Measurements from ENCODE around the gene RETREG1.

RETREG1 gene

GRCh38 chr5:16644301-16644889 lies 27.6 kb upstream of the RETREG1 start:
- Histone ChIP-seq H3K9me3 (replicated peaks in 1 of 2; ENCODE audit: control insufficient read depth in 2 of 2, insufficient read depth in 1 of 2, low read depth in 1 of 2, low read length in 2 of 2) (no peaks in the 10 kb centered on the region), H3K36me3 (replicated peaks in 1 of 2; ENCODE audit: control insufficient read depth in 2 of 2, insufficient read depth in 2 of 2, low read length in 2 of 2) (no peaks in the 10 kb centered on the region), H4K8ac (ENCODE audit: low read depth, low read length) (no peak overlapping the region), H3K18ac (ENCODE audit: low read length) (no peak overlapping the region), H3K14ac (ENCODE audit: low read length) (no peak overlapping the region), H2BK120ac (ENCODE audit: low read depth, low read length) (peak overlapping the region; percentile 81), H2AFZ (ENCODE audit: low read length) (no peak overlapping the region), H3K4me3 (ENCODE audit: low read length in 2 of 2) (no peak overlapping the region), H4K91ac (ENCODE audit: low read depth, low read length, poor library complexity) (no peak overlapping the region), H2BK12ac (ENCODE audit: low read length) (no peak overlapping the region), H2BK5ac (ENCODE audit: low read length) (no peak overlapping the region), H3K4me1 (ENCODE audit: control insufficient read depth in 2 of 2, insufficient read depth in 1 of 2, low read depth in 1 of 2, low read length in 2 of 2) (peaks cover 0 to 7% of the 10 kb centered on the region in 2 donors), H2BK15ac (ENCODE audit: low read length) (no peak overlapping the region), H3K9ac (ENCODE audit: low read depth, low read length, poor library complexity) (no peak overlapping the region), H3K23ac (ENCODE audit: low read depth, low read length, poor library complexity) (no peak overlapping the region), H2AK5ac (ENCODE audit: low read depth, low read length) (no peak overlapping the region), H3K27ac (replicated peaks; ENCODE audit: low read length) (no peak overlapping the region), H3K4me2 (ENCODE audit: insufficient read depth, low read length, poor library complexity, severe bottlenecking) (no peak overlapping the region), H3K79me1 (ENCODE audit: low read depth, low read length) (no peaks in the 10 kb centered on the region), H3K27me3 (ENCODE audit: control insufficient read depth in 3 of 3, insufficient read depth in 3 of 3, low read depth in 1 of 3, low read length in 3 of 3) (no peaks in the 10 kb centered on the region), H3K4ac (ENCODE audit: low read length) (no peak overlapping the region)
- no CpG with 5 or more reads among the region's 11 CpGs for WGBS, 2 donors (ENCODE audit: extremely low coverage in 2 of 2, insufficient read length in 2 of 2, insufficient replicate concordance in 1 of 2)
- no peak for DNase-seq (ENCODE audit: low spot score)

- peak overlapping the region; percentile 26 for H4K8ac ChIP-seq (ENCODE audit: low read depth, low read length)
- DNase-seq (ENCODE audit: low spot score), result no peak
- no peak overlapping the region for H2AK5ac ChIP-seq (ENCODE audit: low read depth, low read length)
- no peak overlapping the region for H3K23ac ChIP-seq (ENCODE audit: low read depth, low read length, poor library complexity)
- no peak overlapping the region for H2BK15ac ChIP-seq (ENCODE audit: low read length)
- no CpG with 5 or more reads among the region's 2 CpGs for WGBS, 2 donors (ENCODE audit: extremely low coverage in 2 of 2, insufficient read length in 2 of 2, insufficient replicate concordance in 1 of 2)
- H4K91ac ChIP-seq (ENCODE audit: low read depth, low read length, poor library complexity), result no peak overlapping the region
- H2BK5ac ChIP-seq (ENCODE audit: low read length), result no peak overlapping the region
- peak overlapping the region; percentile 14 for H2BK12ac ChIP-seq (ENCODE audit: low read length)
- H3K4me1 ChIP-seq (ENCODE audit: control insufficient read depth in 2 of 2, insufficient read depth in 1 of 2, low read depth in 1 of 2, low read length in 2 of 2), result peaks cover 0 to 7% of the 10 kb centered on the region in 2 donors
- no peak overlapping the region for H3K4me2 ChIP-seq (ENCODE audit: insufficient read depth, low read length, poor library complexity, severe bottlenecking)
- H3K18ac ChIP-seq (ENCODE audit: low read length), result no peak overlapping the region
- no peaks in the 10 kb centered on the region for H3K36me3 ChIP-seq (replicated peaks in 1 of 2; ENCODE audit: control insufficient read depth in 2 of 2, insufficient read depth in 2 of 2, low read length in 2 of 2)
- no peak overlapping the region for H3K4ac ChIP-seq (ENCODE audit: low read length)
- H3K27ac ChIP-seq (replicated peaks; ENCODE audit: low read length), result no peak overlapping the region
- no peak overlapping the region for H2BK120ac ChIP-seq (ENCODE audit: low read depth, low read length)
- no peaks in the 10 kb centered on the region for H3K27me3 ChIP-seq (ENCODE audit: control insufficient read depth in 3 of 3, insufficient read depth in 3 of 3, low read depth in 1 of 3, low read length in 3 of 3)
- no peak overlapping the region for H3K14ac ChIP-seq (ENCODE audit: low read length)
- no peak overlapping the region for H2AFZ ChIP-seq (ENCODE audit: low read length)
- H3K9me3 ChIP-seq (replicated peaks in 1 of 2; ENCODE audit: control insufficient read depth in 2 of 2, insufficient read depth in 1 of 2, low read depth in 1 of 2, low read length in 2 of 2), result peaks cover 0 to 2% of the 10 kb centered on the region in 2 donors
- H3K9ac ChIP-seq (ENCODE audit: low read depth, low read length, poor library complexity), result no peak overlapping the region
- no peak overlapping the region for H3K4me3 ChIP-seq (ENCODE audit: low read length in 2 of 2)
- H3K79me1 ChIP-seq (ENCODE audit: low read depth, low read length), result no peaks in the 10 kb centered on the region
Observed at GRCh38 chr5:16642867-16643266, 26.1 kb upstream of the RETREG1 start.

GRCh38 chr5:16639206-16639605 lies 22.4 kb upstream of the RETREG1 start:
- Histone ChIP-seq H3K79me1 (ENCODE audit: low read depth, low read length) (no peaks in the 10 kb centered on the region), H2BK15ac (ENCODE audit: low read length) (no peak overlapping the region), H3K18ac (ENCODE audit: low read length) (no peak overlapping the region), H4K8ac (ENCODE audit: low read depth, low read length) (no peak overlapping the region), H4K91ac (ENCODE audit: low read depth, low read length, poor library complexity) (no peak overlapping the region), H2AFZ (ENCODE audit: low read length) (no peak overlapping the region), H3K23ac (ENCODE audit: low read depth, low read length, poor library complexity) (no peak overlapping the region), H3K9me3 (replicated peaks in 1 of 2; ENCODE audit: control insufficient read depth in 2 of 2, insufficient read depth in 1 of 2, low read depth in 1 of 2, low read length in 2 of 2) (peaks cover 0 to 2% of the 10 kb centered on the region in 2 donors), H3K4me2 (ENCODE audit: insufficient read depth, low read length, poor library complexity, severe bottlenecking) (no peak overlapping the region), H3K4me1 (ENCODE audit: control insufficient read depth in 2 of 2, insufficient read depth in 1 of 2, low read depth in 1 of 2, low read length in 2 of 2) (peaks cover 0 to 7% of the 10 kb centered on the region in 2 donors), H3K4me3 (ENCODE audit: low read length in 2 of 2) (no peak overlapping the region), H3K36me3 (replicated peaks in 1 of 2; ENCODE audit: control insufficient read depth in 2 of 2, insufficient read depth in 2 of 2, low read length in 2 of 2) (no peaks in the 10 kb centered on the region), H3K4ac (ENCODE audit: low read length) (no peak overlapping the region), H2BK120ac (ENCODE audit: low read depth, low read length) (no peak overlapping the region), H2BK5ac (ENCODE audit: low read length) (no peak overlapping the region), H3K27me3 (ENCODE audit: control insufficient read depth in 3 of 3, insufficient read depth in 3 of 3, low read depth in 1 of 3, low read length in 3 of 3) (no peaks in the 10 kb centered on the region), H3K27ac (replicated peaks; ENCODE audit: low read length) (no peak overlapping the region), H3K14ac (ENCODE audit: low read length) (no peak overlapping the region), H2AK5ac (ENCODE audit: low read depth, low read length) (no peak overlapping the region), H2BK12ac (ENCODE audit: low read length) (no peak overlapping the region), H3K9ac (ENCODE audit: low read depth, low read length, poor library complexity) (no peak overlapping the region)
- no CpG with 5 or more reads among the region's 4 CpGs for WGBS, 2 donors (ENCODE audit: extremely low coverage in 2 of 2, insufficient read length in 2 of 2, insufficient replicate concordance in 1 of 2)
- DNase-seq (ENCODE audit: low spot score), result no peak

GRCh38 chr5:16628376-16628775 lies 11.6 kb upstream of the RETREG1 start:
- DNase-seq (ENCODE audit: low spot score), result no peak
- Histone ChIP-seq H3K4me1 (ENCODE audit: control insufficient read depth in 2 of 2, insufficient read depth in 1 of 2, low read depth in 1 of 2, low read length in 2 of 2) (peaks cover 0 to 2% of the 10 kb centered on the region in 2 donors), H3K23ac (ENCODE audit: low read depth, low read length, poor library complexity) (no peak overlapping the region), H2BK15ac (ENCODE audit: low read length) (no peak overlapping the region), H3K4me3 (ENCODE audit: low read length in 2 of 2) (no peak overlapping the region), H4K91ac (ENCODE audit: low read depth, low read length, poor library complexity) (no peak overlapping the region), H2BK120ac (ENCODE audit: low read depth, low read length) (no peak overlapping the region), H2AK5ac (ENCODE audit: low read depth, low read length) (no peak overlapping the region), H3K79me1 (ENCODE audit: low read depth, low read length) (no peaks in the 10 kb centered on the region), H3K9ac (ENCODE audit: low read depth, low read length, poor library complexity) (no peak overlapping the region), H2AFZ (ENCODE audit: low read length) (no peak overlapping the region), H2BK5ac (ENCODE audit: low read length) (no peak overlapping the region), H3K27ac (replicated peaks; ENCODE audit: low read length) (no peak overlapping the region), H3K4ac (ENCODE audit: low read length) (no peak overlapping the region), H4K8ac (ENCODE audit: low read depth, low read length) (no peak overlapping the region), H3K14ac (ENCODE audit: low read length) (no peak overlapping the region), H3K27me3 (ENCODE audit: control insufficient read depth in 3 of 3, insufficient read depth in 3 of 3, low read depth in 1 of 3, low read length in 3 of 3) (peaks cover 0 to 14% (median 0%) of the 10 kb centered on the region in 3 experiments), H3K4me2 (ENCODE audit: insufficient read depth, low read length, poor library complexity, severe bottlenecking) (no peak overlapping the region), H2BK12ac (ENCODE audit: low read length) (no peak overlapping the region), H3K18ac (ENCODE audit: low read length) (no peak overlapping the region), H3K9me3 (replicated peaks in 1 of 2; ENCODE audit: control insufficient read depth in 2 of 2, insufficient read depth in 1 of 2, low read depth in 1 of 2, low read length in 2 of 2) (no peaks in the 10 kb centered on the region), H3K36me3 (replicated peaks in 1 of 2; ENCODE audit: control insufficient read depth in 2 of 2, insufficient read depth in 2 of 2, low read length in 2 of 2) (no peaks in the 10 kb centered on the region)
- WGBS, 2 donors (ENCODE audit: extremely low coverage in 2 of 2, insufficient read length in 2 of 2, insufficient replicate concordance in 1 of 2), result no CpG with 5 or more reads among the region's 3 CpGs
